Memory B cell (primary cell): ENCODE results near the gene SAP25.

ENCODE experiments used
- ATAC-seq: fragments of 150-1000 bp; cut with Tn5 transposase; 2 replicates; pipeline ENCODE4 v1.10.0; 2021; ENCODE audit warnings: low read depth, mild to moderate bottlenecking, moderate library complexity
- DNase-seq, 2 donors: peaks; one replicate each; pipeline ENCODE4 v3.0.0; 2022; ENCODE audit warnings: low spot score in 2 of 2
- H3K27ac Mint-ChIP-seq: one replicate; pipeline ENCODE4 v1.8.0; 2022; ENCODE audit warnings: mild to moderate bottlenecking, moderate library complexity, mixed read lengths
- H3K27me3 Mint-ChIP-seq: one replicate; pipeline ENCODE4 v1.8.0; 2022; ENCODE audit warnings: mixed read lengths
- H3K36me3 Mint-ChIP-seq: one replicate; pipeline ENCODE4 v1.8.0; 2022; ENCODE audit warnings: mild to moderate bottlenecking, mixed read lengths
- H3K4me1 Mint-ChIP-seq: one replicate; pipeline ENCODE4 v1.8.0; 2022; ENCODE audit warnings: mixed read lengths
- H3K4me3 Mint-ChIP-seq: one replicate; pipeline ENCODE4 v1.8.0; 2022; ENCODE audit warnings: mild to moderate bottlenecking, moderate library complexity, mixed read lengths
- H3K9me3 Mint-ChIP-seq: one replicate; pipeline ENCODE4 v1.8.0; 2022; ENCODE audit warnings: mixed read lengths

Gene SAP25

GRCh38 chr7:100585511-100586265 lies 12.0 kb upstream of the SAP25 start, which contains the start of gene LRCH4:
Gene LRCH4, minus strand, starts transcription at chr7:100586129. Its CDS starts 29 bp downstream, at chr7:100586100.
- DNase-seq: peak; percentile 58 to 92
- H3K27ac Mint-ChIP-seq: peak within 1 kb of the TSS; percentile 94
- peak within 1 kb of the TSS; percentile 95 for H3K4me3 Mint-ChIP-seq
- peaks cover 28% of the 10 kb centered on the region for H3K4me1 Mint-ChIP-seq
- H3K9me3 Mint-ChIP-seq: no peaks in the 10 kb centered on the region
- H3K36me3 Mint-ChIP-seq: no peaks in the 10 kb centered on the region
- H3K27me3 Mint-ChIP-seq: peaks cover 5% of the 10 kb centered on the region
- peak; percentile 25 for ATAC-seq

GRCh38 chr7:100584683-100585510 lies 11.2 kb upstream of the SAP25 start:
- H3K4me3 Mint-ChIP-seq: peak overlapping the region; percentile 95
- H3K4me1 Mint-ChIP-seq: peaks cover 28% of the 10 kb centered on the region
- DNase-seq (no peak), ATAC-seq (no peak)
- H3K9me3 Mint-ChIP-seq: no peaks in the 10 kb centered on the region
- no peaks in the 10 kb centered on the region for H3K36me3 Mint-ChIP-seq
- peaks cover 2% of the 10 kb centered on the region for H3K27me3 Mint-ChIP-seq
- peak overlapping the region; percentile 94 for H3K27ac Mint-ChIP-seq

GRCh38 chr7:100584054-100584682 lies 10.5 kb upstream of the SAP25 start:
- Mint-ChIP-seq H3K27me3 (no peaks in the 10 kb centered on the region), H3K9me3 (no peaks in the 10 kb centered on the region), H3K4me3 (peak overlapping the region; percentile 95), H3K4me1 (peaks cover 28% of the 10 kb centered on the region), H3K27ac (peak overlapping the region; percentile 94), H3K36me3 (peaks cover 3% of the 10 kb centered on the region)
- ATAC-seq (no peak), DNase-seq (no peak)

GRCh38 chr7:100583132-100584053 lies 9.7 kb upstream of the SAP25 start:
- ATAC-seq: peak; percentile 3
- H3K36me3 Mint-ChIP-seq: peaks cover 7% of the 10 kb centered on the region
- DNase-seq: peak; percentile 46 to 49
- H3K27me3 Mint-ChIP-seq: no peaks in the 10 kb centered on the region
- H3K27ac Mint-ChIP-seq: peak overlapping the region; percentile 94
- H3K9me3 Mint-ChIP-seq: no peaks in the 10 kb centered on the region
- H3K4me1 Mint-ChIP-seq: peaks cover 28% of the 10 kb centered on the region
- H3K4me3 Mint-ChIP-seq: peak overlapping the region; percentile 95

- Mint-ChIP-seq H3K4me1 (peaks cover 28% of the 10 kb centered on the region), H3K9me3 (no peaks in the 10 kb centered on the region), H3K4me3 (peak overlapping the region; percentile 60), H3K27me3 (no peaks in the 10 kb centered on the region), H3K36me3 (peaks cover 7% of the 10 kb centered on the region), H3K27ac (peak overlapping the region; percentile 94)
- ATAC-seq: no peak
- no peak for DNase-seq
These were observed 8.9 kb upstream of the SAP25 start for GRCh38 chr7:100582650-100583049.

GRCh38 chr7:100582041-100582579 lies 8.4 kb upstream of the SAP25 start:
- peaks cover 7% of the 10 kb centered on the region for H3K36me3 Mint-ChIP-seq
- peak overlapping the region; percentile 60 for H3K4me3 Mint-ChIP-seq
- peaks cover 28% of the 10 kb centered on the region for H3K4me1 Mint-ChIP-seq
- DNase-seq (no peak), ATAC-seq (no peak)
- no peaks in the 10 kb centered on the region for H3K9me3 Mint-ChIP-seq
- H3K27me3 Mint-ChIP-seq: no peaks in the 10 kb centered on the region
- peak overlapping the region; percentile 94 for H3K27ac Mint-ChIP-seq

GRCh38 chr7:100580466-100581283 lies 7.0 kb upstream of the SAP25 start:
- no peak for DNase-seq
- ATAC-seq: no peak
- Mint-ChIP-seq H3K36me3 (peaks cover 16% of the 10 kb centered on the region), H3K4me3 (no peak overlapping the region), H3K4me1 (peaks cover 26% of the 10 kb centered on the region), H3K9me3 (no peaks in the 10 kb centered on the region), H3K27me3 (no peaks in the 10 kb centered on the region), H3K27ac (no peak overlapping the region)

GRCh38 chr7:100578246-100579183 lies 4.8 kb upstream of the SAP25 start:
- Mint-ChIP-seq H3K36me3 (peaks cover 27% of the 10 kb centered on the region), H3K27ac (peak overlapping the region; percentile 63), H3K4me3 (no peak overlapping the region)

GRCh38 chr7:100577507-100577906 lies 3.8 kb upstream of the SAP25 start:
- Mint-ChIP-seq H3K4me1 (peaks cover 1% of the 10 kb centered on the region), H3K27ac (no peak overlapping the region), H3K27me3 (no peaks in the 10 kb centered on the region), H3K36me3 (peaks cover 27% of the 10 kb centered on the region), H3K4me3 (no peak overlapping the region), H3K9me3 (no peaks in the 10 kb centered on the region)
- no peak for DNase-seq
- no peak for ATAC-seq

More at GRCh38 chr7:100578246-100579183, 4.8 kb upstream of the SAP25 start:
- no peaks in the 10 kb centered on the region for H3K9me3 Mint-ChIP-seq
- DNase-seq (no peak), ATAC-seq (no peak)
- no peaks in the 10 kb centered on the region for H3K27me3 Mint-ChIP-seq
- H3K4me1 Mint-ChIP-seq: peaks cover 7% of the 10 kb centered on the region

- Mint-ChIP-seq H3K27me3 (no peaks in the 10 kb centered on the region), H3K4me3 (no peak overlapping the region), H3K4me1 (peaks cover under 1% of the 10 kb centered on the region), H3K27ac (no peak overlapping the region), H3K36me3 (peaks cover 31% of the 10 kb centered on the region), H3K9me3 (no peaks in the 10 kb centered on the region)
- no peak for DNase-seq
- no peak for ATAC-seq
These were observed 3.4 kb upstream of the SAP25 start for GRCh38 chr7:100577103-100577502.

GRCh38 chr7:100576384-100576993 lies 2.8 kb upstream of the SAP25 start:
- Mint-ChIP-seq H3K27me3 (no peaks in the 10 kb centered on the region), H3K27ac (no peak overlapping the region), H3K9me3 (no peaks in the 10 kb centered on the region), H3K4me3 (no peak overlapping the region), H3K36me3 (peaks cover 32% of the 10 kb centered on the region), H3K4me1 (peaks cover 4% of the 10 kb centered on the region)
- DNase-seq (no peak), ATAC-seq (no peak)
